RPMI8226 (cell line): Measurements from ENCODE around the gene TCERG1.
A peak's percentile ranks its signal among the peaks of the same experiment; 100 is the strongest.

ENCODE experiments used
- DNase-seq: peaks from one replicate; pipeline ENCODE4 v3.0.0-alpha.2; 2015

TCERG1 gene

GRCh38 chr5:146446861-146447733 lies at the start of gene TCERG1:
Gene TCERG1 (plus strand): TSS chr5:146447333. CDS start chr5:146447350, 17 bp downstream.
- peak; percentile 100 for DNase-seq

- no peak for DNase-seq
Observed at GRCh38 chr5:146398826-146399225, 48.3 kb upstream of the TCERG1 start.

- no peak for DNase-seq
Observed at GRCh38 chr5:146399481-146399880, 47.7 kb upstream of the TCERG1 start.

- DNase-seq, result no peak
Observed at GRCh38 chr5:146400201-146400600, 46.9 kb upstream of the TCERG1 start.

- no peak for DNase-seq
Observed at GRCh38 chr5:146401021-146401420, 46.1 kb upstream of the TCERG1 start.

- no peak for DNase-seq
Observed at GRCh38 chr5:146402949-146403348, 44.2 kb upstream of the TCERG1 start.

- no peak for DNase-seq
Observed at GRCh38 chr5:146409054-146409671, 38.0 kb upstream of the TCERG1 start.

GRCh38 chr5:146410272-146410671 lies 36.9 kb upstream of the TCERG1 start:
- no peak for DNase-seq

- no peak for DNase-seq
Observed at GRCh38 chr5:146419696-146420095, 27.4 kb upstream of the TCERG1 start.

- DNase-seq, result no peak
Observed at GRCh38 chr5:146425023-146425422, 22.1 kb upstream of the TCERG1 start.

GRCh38 chr5:146426305-146426704 lies 20.8 kb upstream of the TCERG1 start:
- no peak for DNase-seq

GRCh38 chr5:146426853-146427618 lies 20.1 kb upstream of the TCERG1 start:
- peak; percentile 50 for DNase-seq

GRCh38 chr5:146427619-146427997 lies 19.5 kb upstream of the TCERG1 start:
- DNase-seq, result no peak

GRCh38 chr5:146428658-146429057 lies 18.5 kb upstream of the TCERG1 start:
- no peak for DNase-seq

GRCh38 chr5:146440353-146440752 lies 6.8 kb upstream of the TCERG1 start:
- no peak for DNase-seq

GRCh38 chr5:146440870-146441495 lies 6.2 kb upstream of the TCERG1 start:
- no peak for DNase-seq

- DNase-seq, result no peak
Observed at GRCh38 chr5:146441896-146442295, 5.2 kb upstream of the TCERG1 start.

- peak; percentile 66 for DNase-seq
Observed at GRCh38 chr5:146447734-146448380, 724 bp downstream of the TCERG1 start.

- no peak for DNase-seq
Observed at GRCh38 chr5:146448783-146449519, 1.8 kb downstream of the TCERG1 start.

GRCh38 chr5:146450002-146450401 lies 2.9 kb downstream of the TCERG1 start:
- DNase-seq, result no peak

GRCh38 chr5:146451411-146451810 lies 4.3 kb downstream of the TCERG1 start:
- DNase-seq, result no peak

- DNase-seq, result no peak
Observed at GRCh38 chr5:146457431-146457830, 10.3 kb downstream of the TCERG1 start.
